Stimulated activated CD8-positive, alpha-beta memory T cell treated with anti-CD3 and anti-CD28 coated beads, Interleukin-2, amount 100 ng/mL, for 48 hours (primary cell): ENCODE results near the gene POU6F1.
"Not testable (repeated sequence)": the region's sequence is repeated elsewhere in the genome, so short reads cannot be mapped to it uniquely, and the experiment has no call there.

Experiments
- DNase-seq, 2 donors: peaks; one replicate each; pipeline ENCODE4 v3.0.0-alpha.2; 2020; ENCODE audit warnings: low read depth in 2 of 2

POU6F1 gene

GRCh38 chr12:51217968-51218606, at the start of gene POU6F1:
TSS of gene POU6F1 (minus strand) at chr12:51218062. CDS start at chr12:51206836, 11,226 bp downstream.
- peak; percentile 37 to 47 for DNase-seq

- DNase-seq: no peak
Observed at GRCh38 chr12:51265024-51265423, 47.2 kb upstream of the POU6F1 start.

GRCh38 chr12:51264297-51264696, 46.4 kb upstream of the POU6F1 start:
- no peak for DNase-seq

- DNase-seq: no peak
Observed at GRCh38 chr12:51263341-51263740, 45.5 kb upstream of the POU6F1 start.

GRCh38 chr12:51262758-51263177, 44.9 kb upstream of the POU6F1 start:
- DNase-seq: peak in 1 of 2 donors; percentile 24

- not testable (repeated sequence) for DNase-seq
Observed at GRCh38 chr12:51259600-51259999, 41.7 kb upstream of the POU6F1 start.

GRCh38 chr12:51254536-51254935, 36.7 kb upstream of the POU6F1 start:
- DNase-seq: no peak

GRCh38 chr12:51253276-51253675, 35.4 kb upstream of the POU6F1 start:
- no peak for DNase-seq

- DNase-seq: no peak
Observed at GRCh38 chr12:51247523-51248206, 29.8 kb upstream of the POU6F1 start.

GRCh38 chr12:51246254-51246853, 28.5 kb upstream of the POU6F1 start:
- DNase-seq: no peak

GRCh38 chr12:51245476-51246253, 27.8 kb upstream of the POU6F1 start:
- DNase-seq: no peak

GRCh38 chr12:51244269-51244668, 26.4 kb upstream of the POU6F1 start:
- no peak for DNase-seq

- DNase-seq: no peak
Observed at GRCh38 chr12:51242876-51243275, 25.0 kb upstream of the POU6F1 start.

GRCh38 chr12:51242120-51242519, 24.3 kb upstream of the POU6F1 start:
- no peak for DNase-seq

- no peak for DNase-seq
Observed at GRCh38 chr12:51240971-51241370, 23.1 kb upstream of the POU6F1 start.

- DNase-seq: peak; percentile 93 to 95
Observed at GRCh38 chr12:51238510-51239334, 20.9 kb upstream of the POU6F1 start, which contains the start of gene DAZAP2. TSS of gene DAZAP2 (plus strand) at chr12:51238826. CDS start at chr12:51238908, 82 bp downstream.

GRCh38 chr12:51238037-51238509, 20.2 kb upstream of the POU6F1 start:
- no peak for DNase-seq

- DNase-seq: no peak
Observed at GRCh38 chr12:51234530-51234929, 16.7 kb upstream of the POU6F1 start.

- no peak for DNase-seq
Observed at GRCh38 chr12:51232642-51233041, 14.8 kb upstream of the POU6F1 start.

- DNase-seq: no peak
Observed at GRCh38 chr12:51229116-51229809, 11.4 kb upstream of the POU6F1 start.
